ENCODE measurements around the gene PCCA. TPM values are rescaled to one million over a fixed set of nuclear protein-coding genes. Genes with fewer than 3 reads are reported as not detected.

Gene PCCA
- total and polyA plus RNA-seq, 2 of the 13 experiments (the other 11 are each of a cell fraction or from before 2014, with no cell fraction given): 15.0 to 32.2 TPM

DNA sequence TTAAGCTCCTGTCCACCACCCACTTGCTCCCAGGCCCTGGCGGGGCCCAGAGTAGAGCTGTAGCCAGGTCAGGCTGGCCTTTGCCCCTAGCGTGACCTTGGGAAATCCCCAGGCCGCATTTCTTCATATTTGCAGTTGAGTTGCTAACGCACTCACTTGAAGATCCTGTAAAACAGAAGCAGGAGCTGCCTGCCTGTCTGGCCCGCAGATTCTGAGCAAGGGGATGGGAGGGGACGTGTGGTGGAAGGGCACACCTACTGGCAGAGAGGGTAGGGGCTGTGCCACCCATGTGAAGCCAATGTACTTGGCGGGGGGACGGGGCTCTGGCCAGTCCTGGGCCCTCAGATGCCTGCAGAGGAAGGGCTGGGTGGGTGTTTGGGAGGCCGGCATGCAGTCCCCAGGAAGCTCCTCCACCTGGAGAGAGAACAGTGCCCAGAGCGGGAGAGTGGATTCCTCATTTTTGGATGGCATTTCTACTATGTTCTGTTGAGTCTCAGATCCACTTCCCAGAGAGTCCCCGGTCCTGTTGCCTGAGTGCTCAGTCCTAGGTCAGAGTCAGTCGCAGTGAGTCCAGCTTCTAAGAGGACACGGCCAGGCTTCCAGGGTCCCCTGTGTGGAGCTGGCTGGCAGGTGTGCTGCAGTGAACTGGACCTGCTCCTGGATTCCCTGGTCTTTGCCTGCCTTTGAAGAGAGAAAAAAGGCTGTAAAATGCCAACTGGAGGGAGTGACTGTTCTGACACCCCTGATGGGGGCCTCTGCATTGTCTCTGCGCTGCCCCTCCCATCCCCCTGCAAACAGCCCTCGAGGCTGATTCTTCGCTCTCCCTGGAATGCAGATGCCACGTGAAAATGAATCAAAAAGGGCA, 436.8 kb downstream of the PCCA start (continued):
- TF ChIP-seq, protein P1, sequence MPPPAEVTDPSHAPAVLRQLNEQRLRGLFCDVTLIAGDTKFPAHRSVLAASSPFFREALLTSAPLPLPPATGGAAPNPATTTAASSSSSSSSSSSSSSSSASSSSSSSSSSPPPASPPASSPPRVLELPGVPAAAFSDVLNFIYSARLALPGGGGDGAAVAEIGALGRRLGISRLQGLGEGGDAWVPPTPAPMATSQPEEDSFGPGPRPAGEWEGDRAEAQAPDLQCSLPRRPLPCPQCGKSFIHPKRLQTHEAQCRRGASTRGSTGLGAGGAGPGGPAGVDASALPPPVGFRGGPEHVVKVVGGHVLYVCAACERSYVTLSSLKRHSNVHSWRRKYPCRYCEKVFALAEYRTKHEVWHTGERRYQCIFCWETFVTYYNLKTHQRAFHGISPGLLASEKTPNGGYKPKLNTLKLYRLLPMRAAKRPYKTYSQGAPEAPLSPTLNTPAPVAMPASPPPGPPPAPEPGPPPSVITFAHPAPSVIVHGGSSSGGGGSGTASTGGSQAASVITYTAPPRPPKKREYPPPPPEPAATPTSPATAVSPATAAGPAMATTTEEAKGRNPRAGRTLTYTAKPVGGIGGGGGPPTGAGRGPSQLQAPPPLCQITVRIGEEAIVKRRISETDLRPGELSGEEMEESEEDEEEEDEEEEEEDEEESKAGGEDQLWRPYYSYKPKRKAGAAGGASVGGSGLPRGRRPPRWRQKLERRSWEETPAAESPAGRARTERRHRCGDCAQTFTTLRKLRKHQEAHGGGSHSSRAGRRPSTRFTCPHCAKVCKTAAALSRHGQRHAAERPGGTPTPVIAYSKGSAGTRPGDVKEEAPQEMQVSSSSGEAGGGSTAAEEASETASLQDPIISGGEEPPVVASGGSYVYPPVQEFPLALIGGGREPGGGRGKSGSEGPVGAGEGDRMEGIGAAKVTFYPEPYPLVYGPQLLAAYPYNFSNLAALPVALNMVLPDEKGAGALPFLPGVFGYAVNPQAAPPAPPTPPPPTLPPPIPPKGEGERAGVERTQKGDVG (CRISPR knock-in tag; IDR thresholded peaks at IDR 0.05; ENCODE audit: borderline replicate concordance): no peak
- TF ChIP-seq HOXA7 (CRISPR knock-in tag; IDR thresholded peaks at IDR 0.05): no peak
- TF ChIP-seq FOXK1 (CRISPR knock-in tag; IDR thresholded peaks at IDR 0.05; ENCODE audit: borderline replicate concordance, low read depth): peak; percentile 35; the same call in 1 of the 2 replicates
- TF ChIP-seq MAZ (IDR thresholded peaks at IDR 0.05; ENCODE audit: borderline replicate concordance, low read depth, low read length): no peak
- 0 out of 2 replicates have a peak, but pooled peaks have one; percentile 51 for TF ChIP-seq MAZ (CRISPR knock-in tag; IDR thresholded peaks at IDR 0.05; ENCODE audit: low read depth)
- no peak for TF ChIP-seq NKX3-1 (CRISPR knock-in tag; IDR thresholded peaks at IDR 0.05)
- TF ChIP-seq RBM39 (IDR thresholded peaks at IDR 0.05; ENCODE audit: low read depth, low read length, poor library complexity, severe bottlenecking): no peak
- peak; percentile 36; the same call in 1 of the 2 replicates for TF ChIP-seq CREM (IDR thresholded peaks at IDR 0.05)
- TF ChIP-seq CREM (CRISPR knock-in tag; IDR thresholded peaks at IDR 0.05): no peak
- no peak for TF ChIP-seq IRF2 (CRISPR knock-in tag; IDR thresholded peaks at IDR 0.05)
- TF ChIP-seq, protein P2, sequence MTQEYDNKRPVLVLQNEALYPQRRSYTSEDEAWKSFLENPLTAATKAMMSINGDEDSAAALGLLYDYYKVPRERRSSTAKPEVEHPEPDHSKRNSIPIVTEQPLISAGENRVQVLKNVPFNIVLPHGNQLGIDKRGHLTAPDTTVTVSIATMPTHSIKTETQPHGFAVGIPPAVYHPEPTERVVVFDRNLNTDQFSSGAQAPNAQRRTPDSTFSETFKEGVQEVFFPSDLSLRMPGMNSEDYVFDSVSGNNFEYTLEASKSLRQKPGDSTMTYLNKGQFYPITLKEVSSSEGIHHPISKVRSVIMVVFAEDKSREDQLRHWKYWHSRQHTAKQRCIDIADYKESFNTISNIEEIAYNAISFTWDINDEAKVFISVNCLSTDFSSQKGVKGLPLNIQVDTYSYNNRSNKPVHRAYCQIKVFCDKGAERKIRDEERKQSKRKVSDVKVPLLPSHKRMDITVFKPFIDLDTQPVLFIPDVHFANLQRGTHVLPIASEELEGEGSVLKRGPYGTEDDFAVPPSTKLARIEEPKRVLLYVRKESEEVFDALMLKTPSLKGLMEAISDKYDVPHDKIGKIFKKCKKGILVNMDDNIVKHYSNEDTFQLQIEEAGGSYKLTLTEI (CRISPR knock-in tag; conservative IDR thresholded peaks at IDR 0.05): no peak
- TF ChIP-seq ONECUT2 (CRISPR knock-in tag; IDR thresholded peaks at IDR 0.05): no peak
- no peak for TF ChIP-seq ZNF776 (CRISPR knock-in tag; IDR thresholded peaks at IDR 0.05)
- TF ChIP-seq, protein P3, sequence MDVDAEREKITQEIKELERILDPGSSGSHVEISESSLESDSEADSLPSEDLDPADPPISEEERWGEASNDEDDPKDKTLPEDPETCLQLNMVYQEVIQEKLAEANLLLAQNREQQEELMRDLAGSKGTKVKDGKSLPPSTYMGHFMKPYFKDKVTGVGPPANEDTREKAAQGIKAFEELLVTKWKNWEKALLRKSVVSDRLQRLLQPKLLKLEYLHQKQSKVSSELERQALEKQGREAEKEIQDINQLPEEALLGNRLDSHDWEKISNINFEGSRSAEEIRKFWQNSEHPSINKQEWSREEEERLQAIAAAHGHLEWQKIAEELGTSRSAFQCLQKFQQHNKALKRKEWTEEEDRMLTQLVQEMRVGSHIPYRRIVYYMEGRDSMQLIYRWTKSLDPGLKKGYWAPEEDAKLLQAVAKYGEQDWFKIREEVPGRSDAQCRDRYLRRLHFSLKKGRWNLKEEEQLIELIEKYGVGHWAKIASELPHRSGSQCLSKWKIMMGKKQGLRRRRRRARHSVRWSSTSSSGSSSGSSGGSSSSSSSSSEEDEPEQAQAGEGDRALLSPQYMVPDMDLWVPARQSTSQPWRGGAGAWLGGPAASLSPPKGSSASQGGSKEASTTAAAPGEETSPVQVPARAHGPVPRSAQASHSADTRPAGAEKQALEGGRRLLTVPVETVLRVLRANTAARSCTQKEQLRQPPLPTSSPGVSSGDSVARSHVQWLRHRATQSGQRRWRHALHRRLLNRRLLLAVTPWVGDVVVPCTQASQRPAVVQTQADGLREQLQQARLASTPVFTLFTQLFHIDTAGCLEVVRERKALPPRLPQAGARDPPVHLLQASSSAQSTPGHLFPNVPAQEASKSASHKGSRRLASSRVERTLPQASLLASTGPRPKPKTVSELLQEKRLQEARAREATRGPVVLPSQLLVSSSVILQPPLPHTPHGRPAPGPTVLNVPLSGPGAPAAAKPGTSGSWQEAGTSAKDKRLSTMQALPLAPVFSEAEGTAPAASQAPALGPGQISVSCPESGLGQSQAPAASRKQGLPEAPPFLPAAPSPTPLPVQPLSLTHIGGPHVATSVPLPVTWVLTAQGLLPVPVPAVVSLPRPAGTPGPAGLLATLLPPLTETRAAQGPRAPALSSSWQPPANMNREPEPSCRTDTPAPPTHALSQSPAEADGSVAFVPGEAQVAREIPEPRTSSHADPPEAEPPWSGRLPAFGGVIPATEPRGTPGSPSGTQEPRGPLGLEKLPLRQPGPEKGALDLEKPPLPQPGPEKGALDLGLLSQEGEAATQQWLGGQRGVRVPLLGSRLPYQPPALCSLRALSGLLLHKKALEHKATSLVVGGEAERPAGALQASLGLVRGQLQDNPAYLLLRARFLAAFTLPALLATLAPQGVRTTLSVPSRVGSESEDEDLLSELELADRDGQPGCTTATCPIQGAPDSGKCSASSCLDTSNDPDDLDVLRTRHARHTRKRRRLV (CRISPR knock-in tag; IDR thresholded peaks at IDR 0.05): no peak
- TF ChIP-seq SMAD3 (CRISPR knock-in tag; IDR thresholded peaks at IDR 0.05): no peak
- TF ChIP-seq, protein P4, sequence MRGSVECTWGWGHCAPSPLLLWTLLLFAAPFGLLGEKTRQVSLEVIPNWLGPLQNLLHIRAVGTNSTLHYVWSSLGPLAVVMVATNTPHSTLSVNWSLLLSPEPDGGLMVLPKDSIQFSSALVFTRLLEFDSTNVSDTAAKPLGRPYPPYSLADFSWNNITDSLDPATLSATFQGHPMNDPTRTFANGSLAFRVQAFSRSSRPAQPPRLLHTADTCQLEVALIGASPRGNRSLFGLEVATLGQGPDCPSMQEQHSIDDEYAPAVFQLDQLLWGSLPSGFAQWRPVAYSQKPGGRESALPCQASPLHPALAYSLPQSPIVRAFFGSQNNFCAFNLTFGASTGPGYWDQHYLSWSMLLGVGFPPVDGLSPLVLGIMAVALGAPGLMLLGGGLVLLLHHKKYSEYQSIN (CRISPR knock-in tag; IDR thresholded peaks at IDR 0.05; ENCODE audit: borderline replicate concordance): no peak
- no peak for TF ChIP-seq ZNF780A (CRISPR knock-in tag; IDR thresholded peaks at IDR 0.05)
- 0 out of 2 replicates have a peak, but pooled peaks have one; percentile 19 for TF ChIP-seq BHLHE40 (IDR thresholded peaks at IDR 0.05; ENCODE audit: low read length)
